Liver (tissue), 9 donors: ENCODE data around the gene CD84. TPM values are rescaled to one million over a fixed set of nuclear protein-coding genes. Genes with fewer than 3 reads are reported as not detected.

Experiments
- DNase-seq: peaks from one replicate; pipeline ENCODE4 v3.0.0-alpha.2; 2017; ENCODE audit warnings: low spot score
- H3K27ac ChIP-seq, 2 donors: one replicate each; pipeline ENCODE4 v1.7.0; 2013; ENCODE audit warnings: inconsistent platforms in 2 of 2, low read length in 2 of 2, control low read depth in 1 of 2, low read depth in 1 of 2, mild to moderate bottlenecking in 1 of 2
- H3K27me3 ChIP-seq, 4 donors: one replicate each; pipeline versions ENCODE4 v1.6.1 to v1.7.0; 2013; ENCODE audit warnings: low read length in 3 of 4, inconsistent platforms in 1 of 4, mild to moderate bottlenecking in 1 of 4, moderate library complexity in 1 of 4; ENCODE audit not compliant: control insufficient read depth in 4 of 4, insufficient read depth in 4 of 4
- H3K36me3 ChIP-seq, 4 donors: one replicate each; pipeline versions ENCODE4 v1.6.1 to v1.7.0; 2013; ENCODE audit warnings: low read length in 3 of 4, mild to moderate bottlenecking in 3 of 4, low read depth in 1 of 4, moderate library complexity in 1 of 4; ENCODE audit not compliant: control insufficient read depth in 4 of 4, insufficient read depth in 3 of 4
- H3K4me1 ChIP-seq, 4 donors: one replicate each; pipeline versions ENCODE4 v1.6.1 to v1.7.0; 2013; ENCODE audit warnings: low read length in 3 of 4, mild to moderate bottlenecking in 3 of 4, moderate library complexity in 1 of 4; ENCODE audit not compliant: control insufficient read depth in 4 of 4, insufficient read depth in 4 of 4
- H3K4me3 ChIP-seq, 3 donors: one replicate each; pipeline versions ENCODE4 v1.6.1 to v1.7.0; 2013; ENCODE audit warnings: low read length in 3 of 3, control low read depth in 1 of 3, low read depth in 1 of 3, mild to moderate bottlenecking in 1 of 3
- H3K9ac ChIP-seq, 2 donors: one replicate each; pipeline ENCODE4 v1.7.0; 2013; ENCODE audit warnings: low read length in 2 of 2, mild to moderate bottlenecking in 2 of 2, moderate library complexity in 2 of 2, control low read depth in 1 of 2, low read depth in 1 of 2
- H3K9me3 ChIP-seq, 4 donors: one replicate each; pipeline versions ENCODE4 v1.6.1 to v1.7.0; 2013; ENCODE audit warnings: low read length in 3 of 4; ENCODE audit not compliant: control insufficient read depth in 4 of 4
- ATF3 ChIP-seq: IDR thresholded peaks from 2 replicates; pipeline ENCODE4 v1.6.1; 2016; ENCODE audit warnings: antibody characterized with exemption
- EGR1 ChIP-seq, 2 donors: IDR thresholded peaks; 2 replicates each; pipeline ENCODE4 v1.6.1; 2016 to 2018; ENCODE audit warnings: antibody characterized with exemption in 2 of 2, low read depth in 2 of 2
- FOXA1 ChIP-seq: IDR thresholded peaks from 2 replicates; pipeline ENCODE4 v1.6.1; 2016; ENCODE audit warnings: antibody characterized with exemption
- FOXA2 ChIP-seq: IDR thresholded peaks from 2 replicates; pipeline ENCODE4 v1.6.1; 2016; ENCODE audit warnings: antibody characterized with exemption
- GABPA ChIP-seq, 2 donors: IDR thresholded peaks in 1 of 2; conservative IDR thresholded peaks in 1 of 2; 2 replicates each; pipeline ENCODE4 v1.6.1; 2016; ENCODE audit warnings: antibody characterized with exemption in 2 of 2, mild to moderate bottlenecking in 1 of 2, moderate library complexity in 1 of 2
- HNF4A ChIP-seq, 2 donors: conservative IDR thresholded peaks; 2 replicates each; pipeline ENCODE4 v1.6.1; 2016; ENCODE audit warnings: antibody characterized with exemption in 2 of 2, mild to moderate bottlenecking in 2 of 2
- HNF4G ChIP-seq: IDR thresholded peaks from 2 replicates; pipeline ENCODE4 v1.6.1; 2016; ENCODE audit warnings: antibody characterized with exemption
- JUND ChIP-seq, 2 donors: IDR thresholded peaks; 2 replicates each; pipeline ENCODE4 v1.6.1; 2016; ENCODE audit warnings: antibody characterized with exemption in 2 of 2
- MAX ChIP-seq: IDR thresholded peaks from 2 replicates; pipeline ENCODE4 v1.6.1; 2016; ENCODE audit warnings: antibody characterized with exemption
- NR2F2 ChIP-seq: IDR thresholded peaks from 2 replicates; pipeline ENCODE4 v1.6.1; 2016; ENCODE audit warnings: antibody characterized with exemption
- RAD21 ChIP-seq, 2 donors: IDR thresholded peaks; 2 replicates each; pipeline ENCODE4 v1.6.1; 2016; ENCODE audit warnings: antibody characterized with exemption in 2 of 2, mild to moderate bottlenecking in 2 of 2
- REST ChIP-seq: IDR thresholded peaks from 2 replicates; pipeline ENCODE4 v1.6.1; 2016; ENCODE audit warnings: antibody characterized with exemption, mild to moderate bottlenecking
- RXRA ChIP-seq, 2 donors: IDR thresholded peaks; 2 replicates each; pipeline ENCODE4 v1.6.1; 2017 to 2018; ENCODE audit warnings: antibody characterized with exemption in 2 of 2, mild to moderate bottlenecking in 1 of 2
- SP1 ChIP-seq: IDR thresholded peaks from 2 replicates; pipeline ENCODE4 v1.6.1; 2018; ENCODE audit warnings: antibody characterized with exemption, mild to moderate bottlenecking
- TAF1 ChIP-seq: conservative IDR thresholded peaks from 2 replicates; pipeline ENCODE4 v1.6.1; 2016; ENCODE audit warnings: antibody characterized with exemption, mild to moderate bottlenecking
- YY1 ChIP-seq: IDR thresholded peaks from 2 replicates; pipeline ENCODE4 v1.6.1; 2016; ENCODE audit warnings: antibody characterized with exemption, mild to moderate bottlenecking
- ZBTB33 ChIP-seq: IDR thresholded peaks from 2 replicates; pipeline ENCODE4 v1.6.1; 2016; ENCODE audit warnings: antibody characterized with exemption
- WGBS: extraction: QIAGEN DNeasy Blood & Tissue Kit; methylation state at CpG from one replicate; pipeline ENCODE4 v1.1.7; 2013; 5-methylcytosine and 5-hydroxymethylcytosine counted together
- polyA plus RNA-seq, 2 donors: library from polyadenylated mRNA; stranded (reverse) in 1 of 2; unstranded in 1 of 2; fragments of 200-250 nt in 1 of 2; fragments of >200 nt in 1 of 2; fragmentation: Nextera tagmentation in 1 of 2; extraction: Ambion mirVana in 1 of 2; gene quantifications; one replicate each; pipeline versions ENCODE4 v1.2.1 to v1.2.3, GENCODE V29; 2013 to 2015
- total RNA-seq, 2 donors: library from RNA; depleted of rRNA; stranded (reverse); fragments of >200 nt; gene quantifications; one replicate each; pipeline ENCODE4 v1.2.3, GENCODE V29; 2014
- TF ChIP-seq, protein P1 (sequence below): fragments of 150-350 bp; IDR thresholded peaks from 2 replicates; pipeline ENCODE4 v1.5.1; 2017; ENCODE audit warnings: improper control_type of control experiment, low read depth, low read length; ENCODE audit not compliant: missing input control
- donor health status: healthy.
- donor health status: healthy.
- donor health status: healthy.
- donor health status: healthy.
- donor health status: healthy.

The CD84 gene
- total and polyA plus RNA-seq, 4 donors = 2.1 to 8.8 (median 4.4) TPM

DNA sequence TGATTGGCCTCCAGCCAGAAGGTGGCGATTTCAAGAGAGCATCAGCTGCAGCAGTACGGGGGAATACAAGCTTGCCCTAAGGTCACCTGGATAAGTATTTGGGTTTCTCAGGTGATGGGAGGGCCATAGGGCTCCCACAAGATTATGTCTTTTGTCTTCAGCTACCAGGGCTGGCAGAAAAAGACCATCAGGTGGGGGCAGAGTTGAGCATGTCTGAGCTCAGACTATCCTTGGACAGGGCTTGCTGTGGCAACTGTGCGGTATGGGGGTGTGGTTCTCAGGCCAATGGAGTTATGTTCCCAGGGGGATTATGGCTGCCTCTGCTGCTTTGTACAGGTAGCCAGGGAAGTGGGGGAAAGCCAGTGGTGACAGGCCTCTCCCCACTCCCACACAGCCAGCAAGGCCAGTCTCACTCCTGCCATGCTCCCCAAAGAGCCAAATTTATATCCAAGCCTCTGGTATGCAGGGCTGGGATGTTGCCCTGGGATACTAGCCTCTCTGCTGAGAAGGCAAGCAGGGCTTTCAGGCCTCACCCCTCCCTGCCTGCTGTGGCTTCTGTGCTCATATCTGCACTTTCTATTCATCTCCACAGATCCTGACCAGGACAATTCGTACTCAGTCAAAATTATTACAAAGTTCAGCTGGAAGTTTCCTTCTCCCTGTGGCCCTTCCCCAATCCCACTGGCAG is 26.6 kb upstream of the CD84 start:
- Histone ChIP-seq H3K27ac (no peak overlapping the region), H3K4me3 (no peak overlapping the region), H3K9ac (no peak overlapping the region), H3K9me3 (peaks cover 0 to 3% (median 0%) of the 10 kb centered on the region in 4 donors), H3K36me3 (no peaks in the 10 kb centered on the region), H3K27me3 (no peaks in the 10 kb centered on the region), H3K4me1 (peaks cover 0 to 21% (median 13%) of the 10 kb centered on the region in 4 donors)
- no peak for DNase-seq
- WGBS = 90% methylated on average over 4 of the region's 4 CpGs
- TF ChIP-seq, protein P1, sequence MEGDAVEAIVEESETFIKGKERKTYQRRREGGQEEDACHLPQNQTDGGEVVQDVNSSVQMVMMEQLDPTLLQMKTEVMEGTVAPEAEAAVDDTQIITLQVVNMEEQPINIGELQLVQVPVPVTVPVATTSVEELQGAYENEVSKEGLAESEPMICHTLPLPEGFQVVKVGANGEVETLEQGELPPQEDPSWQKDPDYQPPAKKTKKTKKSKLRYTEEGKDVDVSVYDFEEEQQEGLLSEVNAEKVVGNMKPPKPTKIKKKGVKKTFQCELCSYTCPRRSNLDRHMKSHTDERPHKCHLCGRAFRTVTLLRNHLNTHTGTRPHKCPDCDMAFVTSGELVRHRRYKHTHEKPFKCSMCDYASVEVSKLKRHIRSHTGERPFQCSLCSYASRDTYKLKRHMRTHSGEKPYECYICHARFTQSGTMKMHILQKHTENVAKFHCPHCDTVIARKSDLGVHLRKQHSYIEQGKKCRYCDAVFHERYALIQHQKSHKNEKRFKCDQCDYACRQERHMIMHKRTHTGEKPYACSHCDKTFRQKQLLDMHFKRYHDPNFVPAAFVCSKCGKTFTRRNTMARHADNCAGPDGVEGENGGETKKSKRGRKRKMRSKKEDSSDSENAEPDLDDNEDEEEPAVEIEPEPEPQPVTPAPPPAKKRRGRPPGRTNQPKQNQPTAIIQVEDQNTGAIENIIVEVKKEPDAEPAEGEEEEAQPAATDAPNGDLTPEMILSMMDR = no peak

GRCh38 chr1:160605205-160605604 is 25.9 kb upstream of the CD84 start:
- DNase-seq = no peak
- Histone ChIP-seq H3K9me3 (peaks cover 0 to 3% (median under 1%) of the 10 kb centered on the region in 4 donors), H3K4me3 (no peak overlapping the region), H3K9ac (no peak overlapping the region), H3K36me3 (no peaks in the 10 kb centered on the region), H3K27me3 (no peaks in the 10 kb centered on the region), H3K27ac (no peak overlapping the region), H3K4me1 (peaks cover 0 to 21% (median 13%) of the 10 kb centered on the region in 4 donors)
- TF ChIP-seq ZBTB33 (no peak), JUND (IDR thresholded peaks at IDR 0.05) (no peak), NR2F2 (no peak), RXRA (IDR thresholded peaks at IDR 0.05) (no peak), HNF4G (no peak), REST (no peak), RAD21 (IDR thresholded peaks at IDR 0.05) (no peak), FOXA1 (no peak), MAX (no peak), TAF1 (no peak), GABPA (IDR thresholded peaks at IDR 0.05 in 1 of 2, conservative IDR thresholded peaks at IDR 0.05 in 1 of 2) (no peak), HNF4A (conservative IDR thresholded peaks at IDR 0.05) (no peak), ATF3 (no peak), FOXA2 (no peak), EGR1 (IDR thresholded peaks at IDR 0.05; ENCODE audit: low read depth in 2 of 2) (no peak), SP1 (no peak), YY1 (no peak)
- TF ChIP-seq, protein P1 = no peak
- 97% methylated on average over 2 of the region's 2 CpGs for WGBS
